ENCODE measurements around the gene PTPRD.
"Not testable (repeated sequence)": the region's sequence is repeated elsewhere in the genome, so short reads cannot be mapped to it uniquely, and the experiment has no call there.

PTPRD gene

GRCh38 chr9:10354591-10354990 is 258.2 kb downstream of the PTPRD start:
- no peak for TF ChIP-seq CTCF (IDR thresholded peaks at IDR 0.05; ENCODE audit: low read depth, low read length, missing control alignments)
- in situ Hi-C loops (cut with HindIII; ENCODE audit: low sequenced_read_pairs), result no loop called here
- H3K4me3 ChIP-seq (ENCODE audit: low read depth, low read length), result no peak overlapping the region
- no peak for DNase-seq (ENCODE audit: low read depth)

DNA sequence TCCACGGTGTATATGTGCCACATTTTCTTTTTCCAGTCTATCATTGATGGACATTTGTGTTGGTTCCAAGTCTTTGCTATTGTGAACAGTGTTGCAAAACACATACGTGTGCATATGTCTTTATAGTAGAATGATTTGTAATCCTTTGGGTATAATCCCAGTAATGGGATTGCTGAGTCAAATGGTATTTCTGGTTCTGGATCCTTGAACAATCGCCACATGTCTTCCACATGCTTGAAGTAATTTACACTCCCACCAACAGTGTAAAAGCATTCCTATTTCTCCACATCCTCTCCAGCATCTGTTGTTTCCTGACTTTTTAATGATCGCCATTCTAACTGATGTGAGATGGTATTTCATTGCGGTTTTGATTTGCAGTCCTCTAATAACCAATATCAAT is 267.2 kb downstream of the PTPRD start:
- H3K4me3 ChIP-seq (ENCODE audit: low read depth, low read length); in situ Hi-C loops (cut with HindIII; ENCODE audit: low sequenced_read_pairs); DNase-seq (ENCODE audit: low read depth): not testable (repeated sequence)

- no peak overlapping the region for H3K4me3 ChIP-seq (ENCODE audit: low read depth, low read length)
- no peak for DNase-seq (ENCODE audit: low read depth)
- TF ChIP-seq CTCF (IDR thresholded peaks at IDR 0.05; ENCODE audit: low read depth, low read length, missing control alignments), result no peak
- in situ Hi-C loops (cut with HindIII; ENCODE audit: low sequenced_read_pairs), result no loop called here
Observed at GRCh38 chr9:10341057-10341456, 271.7 kb downstream of the PTPRD start.

DNA sequence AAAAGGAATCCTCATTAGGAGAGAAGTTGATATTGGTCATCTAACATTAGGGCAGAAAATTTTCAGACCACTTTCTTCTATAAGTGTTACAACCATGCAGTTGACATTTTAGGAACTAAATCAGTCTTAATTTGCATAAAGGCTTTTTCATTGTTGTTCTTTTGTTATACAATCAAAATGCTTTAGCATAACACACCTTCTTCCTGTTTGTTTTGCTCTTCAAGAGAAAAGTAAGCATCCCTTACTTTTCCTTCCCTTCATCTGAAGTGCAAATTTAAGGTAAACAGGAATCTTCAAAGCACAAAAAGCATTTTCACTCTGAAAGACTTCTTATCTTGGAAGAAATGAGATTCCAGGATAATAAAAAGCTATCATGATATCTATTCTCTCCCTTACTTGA is 273.6 kb downstream of the PTPRD start:
- no peak for TF ChIP-seq CTCF (IDR thresholded peaks at IDR 0.05; ENCODE audit: low read depth, low read length, missing control alignments)
- no peak overlapping the region for H3K4me3 ChIP-seq (ENCODE audit: low read depth, low read length)
- DNase-seq (ENCODE audit: low read depth), result no peak
- in situ Hi-C loops (cut with HindIII; ENCODE audit: low sequenced_read_pairs), result no loop called here

DNA sequence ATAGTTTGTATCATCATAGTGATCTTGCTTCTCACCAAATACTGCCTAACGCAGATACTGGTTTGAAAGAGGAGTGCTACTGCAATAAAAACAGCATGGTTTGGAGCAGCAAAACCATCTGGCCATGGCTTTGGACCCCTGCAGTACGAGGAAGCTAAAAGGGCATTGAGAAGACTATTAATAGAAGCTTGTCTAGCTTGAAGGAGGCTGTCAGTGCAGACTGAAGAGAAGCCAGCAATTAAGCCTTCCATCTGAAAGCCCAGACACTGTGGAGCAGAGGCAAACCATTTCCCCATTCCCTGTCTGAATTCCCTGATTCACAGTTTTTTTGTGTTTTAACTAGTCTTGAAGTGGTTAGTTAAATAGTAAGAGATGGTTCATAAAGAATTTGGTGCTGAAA is 281.6 kb downstream of the PTPRD start:
- TF ChIP-seq CTCF (IDR thresholded peaks at IDR 0.05; ENCODE audit: low read depth, low read length, missing control alignments), result no peak
- no peak overlapping the region for H3K4me3 ChIP-seq (ENCODE audit: low read depth, low read length)
- in situ Hi-C loops (cut with HindIII; ENCODE audit: low sequenced_read_pairs), result no loop called here
- DNase-seq (ENCODE audit: low read depth), result no peak

- TF ChIP-seq CTCF (IDR thresholded peaks at IDR 0.05; ENCODE audit: low read depth, low read length, missing control alignments), result no peak
- in situ Hi-C loops (cut with HindIII; ENCODE audit: low sequenced_read_pairs), result no loop called here
Observed at GRCh38 chr9:10282084-10282483, 330.7 kb downstream of the PTPRD start.

GRCh38 chr9:10274988-10275387 is 337.8 kb downstream of the PTPRD start:
- TF ChIP-seq CTCF (IDR thresholded peaks at IDR 0.05; ENCODE audit: low read depth, low read length, missing control alignments), result peak; percentile 9
- in situ Hi-C loops (cut with HindIII; ENCODE audit: low sequenced_read_pairs), result no loop called here
- DNase-seq (ENCODE audit: low read depth), result no peak
- H3K4me3 ChIP-seq (ENCODE audit: low read depth, low read length), result no peak overlapping the region

More at GRCh38 chr9:10282084-10282483, 330.7 kb downstream of the PTPRD start:
- H3K4me3 ChIP-seq (ENCODE audit: low read depth, low read length), result no peak overlapping the region
- no peak for DNase-seq (ENCODE audit: low read depth)
